ENCODE measurements around the gene GPI.
"Not testable (repeated sequence)": the region's sequence is repeated elsewhere in the genome, so short reads cannot be mapped to it uniquely, and the experiment has no call there.

Gene GPI

DNA sequence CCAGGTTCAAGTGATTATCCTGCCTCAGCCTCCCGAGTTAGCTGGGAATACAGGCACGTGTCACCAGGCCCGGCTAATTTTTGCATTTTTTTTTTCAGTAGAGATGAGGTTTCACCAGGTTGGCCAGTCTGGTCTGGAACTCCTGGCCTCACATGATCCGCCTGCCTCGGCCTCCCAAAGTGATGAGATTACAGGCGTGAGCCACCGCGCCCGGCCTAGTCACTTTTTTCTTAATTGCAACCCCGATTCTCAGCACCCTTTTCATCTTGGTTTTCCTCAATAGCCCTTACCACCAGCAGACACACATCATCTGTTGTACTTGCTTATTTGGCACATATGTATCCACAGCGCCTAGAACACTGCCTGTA is 550 bp upstream of the GPI start:
- peak overlapping the region; percentile 84 to 100 (median 95) for H3K4me3 ChIP-seq
- H3K27ac ChIP-seq: peak overlapping the region in 16 of 21 experiments; percentile 44 to 96 (median 88)

DNA sequence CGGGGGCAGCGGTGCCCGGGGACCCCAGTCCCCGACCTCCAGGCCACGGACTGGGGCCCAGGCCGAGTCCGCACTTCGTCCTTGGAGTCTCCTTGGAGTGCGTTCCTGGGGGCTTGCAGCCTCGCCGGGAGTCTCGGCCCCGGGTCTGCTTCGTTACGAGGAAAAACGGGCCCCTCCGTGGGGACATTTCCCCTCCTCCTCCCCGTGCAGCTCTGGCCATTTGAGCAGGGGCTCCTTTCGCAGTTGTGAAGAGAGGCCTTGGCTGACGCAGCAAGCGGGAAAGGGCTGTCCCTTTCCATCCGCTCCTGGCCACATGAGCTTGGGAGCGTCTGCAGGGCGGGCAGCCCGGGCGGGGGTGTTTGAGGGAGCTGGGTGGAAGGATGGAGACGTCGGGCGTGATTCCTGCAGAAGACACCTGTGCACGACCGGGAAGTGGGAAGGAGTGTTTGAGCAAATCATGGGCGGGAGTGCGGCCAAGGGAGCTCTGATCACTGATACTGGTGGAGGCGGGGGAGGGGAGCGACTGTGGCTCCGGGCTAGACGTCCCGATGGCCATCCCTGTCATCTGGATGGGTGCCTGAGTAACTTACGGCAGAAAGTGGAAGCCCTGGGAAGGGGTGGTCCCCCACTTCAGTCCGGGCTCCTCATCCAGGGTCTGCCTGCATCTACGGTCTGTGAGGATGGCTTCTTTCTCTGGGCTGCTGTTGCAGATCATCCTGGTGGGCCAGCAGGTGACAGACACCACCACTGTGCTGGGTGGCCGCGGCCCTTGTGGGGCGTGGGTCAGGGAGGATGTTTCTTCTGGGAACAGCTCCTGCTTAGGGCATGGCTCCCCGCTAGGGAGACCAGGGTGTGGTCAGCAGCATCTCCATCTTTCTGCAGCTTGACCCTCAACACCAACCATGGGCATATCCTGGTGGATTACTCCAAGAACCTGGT is 736 bp downstream of the GPI start:
- Histone ChIP-seq H3K27ac (peak overlapping the region; percentile 66 to 96 (median 88)), H3K4me3 (peak overlapping the region; percentile 84 to 100 (median 95))

DNA sequence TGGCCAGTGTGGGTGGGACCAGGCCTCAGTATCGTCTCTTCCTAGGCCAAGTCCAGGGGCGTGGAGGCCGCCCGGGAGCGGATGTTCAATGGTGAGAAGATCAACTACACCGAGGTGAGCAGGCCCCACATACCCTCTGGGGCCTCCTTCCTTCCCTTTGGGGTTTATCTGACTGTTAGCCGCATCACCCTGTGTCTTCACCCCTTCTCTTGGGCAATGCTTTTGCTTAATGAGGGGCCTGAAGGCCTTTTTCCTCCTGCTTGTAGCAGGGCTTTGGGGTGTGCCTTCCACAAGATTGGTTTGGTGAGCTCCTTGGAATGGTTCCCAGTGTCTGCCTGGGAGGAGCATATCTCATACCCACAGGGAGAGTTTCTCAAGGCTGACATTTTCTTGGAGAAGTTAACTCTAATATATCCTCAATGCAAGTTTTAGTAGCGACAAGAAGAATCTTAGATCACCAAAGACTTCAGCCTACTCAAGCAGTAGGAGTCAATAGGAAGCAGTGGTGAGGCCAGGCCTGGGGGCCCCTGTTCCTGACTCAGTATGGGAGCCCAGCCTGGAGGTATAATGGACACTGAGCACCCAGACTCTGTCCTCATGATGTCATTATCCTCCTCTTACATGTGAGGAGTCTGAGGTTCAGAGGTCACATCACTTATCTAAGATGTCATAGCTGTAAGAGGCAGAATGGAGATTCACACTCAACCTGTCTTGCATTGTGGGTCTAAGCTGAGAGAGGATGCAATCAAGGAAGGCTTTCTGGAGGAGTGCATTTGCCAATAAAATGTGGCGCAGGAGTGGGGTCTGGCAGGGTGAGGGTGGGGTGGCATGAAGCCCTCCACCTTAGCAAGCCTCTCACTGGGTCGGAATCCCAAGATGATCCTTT is 2.0 kb downstream of the GPI start:
- peak overlapping the region in 7 of 21 experiments; percentile 5 to 94 (median 86) for H3K27ac ChIP-seq

DNA sequence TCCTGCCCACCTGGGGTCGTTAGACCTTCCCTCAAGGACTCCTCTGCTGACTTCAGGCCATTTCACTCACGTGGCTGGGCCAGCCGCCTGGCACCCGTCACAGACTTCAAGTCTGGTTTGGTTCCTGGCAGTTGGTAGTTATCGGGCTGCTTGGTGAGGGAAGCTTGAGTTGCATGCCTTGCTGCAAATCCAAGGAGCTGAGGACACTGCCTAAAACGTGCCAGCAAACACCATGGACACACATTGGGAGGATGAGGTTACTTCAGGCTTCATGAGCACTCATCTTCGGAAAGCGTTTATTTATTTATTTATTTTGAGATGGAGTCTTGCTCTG is 2.6 kb downstream of the GPI start:
- Histone ChIP-seq H3K4me3 (no peak overlapping the region), H3K27ac (peak overlapping the region in 1 of 21 experiments; percentile 4)

More for the DNA sequence above, 2.0 kb downstream of the GPI start:
- peak overlapping the region in 5 of 7 experiments; percentile 84 to 100 (median 96) for H3K4me3 ChIP-seq

DNA sequence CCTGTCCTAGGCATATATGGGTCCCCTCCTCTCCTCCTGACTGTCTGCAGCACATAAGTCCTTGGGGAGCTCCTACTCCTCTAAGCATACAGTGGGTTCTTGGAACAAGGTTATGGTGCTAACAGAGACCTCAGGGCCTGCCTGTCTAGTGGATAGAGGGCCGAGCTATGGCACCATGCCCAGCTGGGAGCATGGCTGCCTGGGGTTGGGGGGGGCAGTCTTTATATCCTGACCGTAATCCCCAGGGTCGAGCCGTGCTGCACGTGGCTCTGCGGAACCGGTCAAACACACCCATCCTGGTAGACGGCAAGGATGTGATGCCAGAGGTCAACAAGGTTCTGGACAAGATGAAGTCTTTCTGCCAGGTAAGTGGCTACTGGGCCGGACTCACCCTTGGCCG is 3.3 kb downstream of the GPI start:
- no peak overlapping the region for H3K27ac ChIP-seq
- no peak overlapping the region for H3K4me3 ChIP-seq

DNA sequence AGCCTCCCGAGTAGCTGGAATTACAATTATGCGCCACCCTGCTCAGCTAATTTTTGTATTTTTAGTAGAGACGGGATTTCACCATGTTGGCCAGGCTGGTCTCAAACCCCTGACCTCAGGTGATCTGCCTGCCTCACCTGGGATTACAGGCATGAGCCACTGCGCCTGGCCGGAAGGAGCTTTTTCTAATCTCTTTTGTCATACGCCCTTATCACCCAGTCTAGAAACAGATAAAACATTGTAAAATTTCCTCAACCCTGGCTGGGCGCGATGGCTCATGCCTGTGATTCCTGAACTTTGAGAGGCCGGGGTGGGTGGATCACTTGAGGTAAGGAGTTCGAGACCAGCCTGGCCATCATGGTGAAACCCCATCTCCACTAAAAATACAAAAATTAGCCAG is 4.2 kb downstream of the GPI start:
- not testable (repeated sequence) for H3K27ac ChIP-seq, H3K4me3 ChIP-seq

DNA sequence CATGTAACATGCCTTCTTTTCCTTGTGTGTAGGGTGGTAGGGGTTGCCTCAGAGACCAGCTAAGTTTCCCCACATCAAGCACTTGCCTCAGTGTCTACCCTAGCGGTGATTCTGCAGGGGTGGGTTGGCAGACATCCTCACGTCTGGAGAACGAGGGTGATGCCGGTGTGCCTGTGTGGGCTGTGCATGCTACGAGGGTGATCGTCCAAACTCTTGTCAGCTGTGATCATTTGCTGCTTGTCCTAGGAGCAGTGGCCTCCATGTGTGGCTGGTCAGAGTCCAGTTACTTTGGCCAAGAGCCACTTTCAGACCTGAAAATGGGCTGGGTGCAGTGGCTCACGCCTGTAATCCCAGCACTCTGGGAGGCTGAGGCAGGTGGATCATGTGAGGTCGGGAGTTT is 5.1 kb downstream of the GPI start:
- Histone ChIP-seq H3K27ac (no peak overlapping the region), H3K4me3 (no peak overlapping the region)

DNA sequence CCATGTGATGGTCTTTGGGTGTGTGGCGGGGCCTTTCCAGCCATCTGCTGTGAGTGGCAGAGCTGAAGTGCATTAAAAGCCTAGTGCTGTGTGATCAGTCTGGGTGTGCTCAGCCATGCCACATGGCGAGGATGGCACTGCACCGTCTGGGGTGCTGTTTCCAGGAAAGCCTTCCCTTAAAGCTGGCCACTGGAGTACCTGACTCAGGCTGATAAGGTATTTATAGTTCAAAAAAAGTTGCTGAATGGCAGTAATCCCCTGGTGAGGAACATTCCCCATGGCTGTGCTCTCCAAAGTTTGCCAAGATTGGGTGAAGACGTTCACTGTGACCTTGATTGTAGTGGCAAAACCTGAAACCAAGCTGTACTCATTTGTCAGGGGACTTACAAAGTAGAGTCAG is 6.0 kb downstream of the GPI start:
- H3K4me3 ChIP-seq: no peak overlapping the region
- H3K27ac ChIP-seq: no peak overlapping the region

DNA sequence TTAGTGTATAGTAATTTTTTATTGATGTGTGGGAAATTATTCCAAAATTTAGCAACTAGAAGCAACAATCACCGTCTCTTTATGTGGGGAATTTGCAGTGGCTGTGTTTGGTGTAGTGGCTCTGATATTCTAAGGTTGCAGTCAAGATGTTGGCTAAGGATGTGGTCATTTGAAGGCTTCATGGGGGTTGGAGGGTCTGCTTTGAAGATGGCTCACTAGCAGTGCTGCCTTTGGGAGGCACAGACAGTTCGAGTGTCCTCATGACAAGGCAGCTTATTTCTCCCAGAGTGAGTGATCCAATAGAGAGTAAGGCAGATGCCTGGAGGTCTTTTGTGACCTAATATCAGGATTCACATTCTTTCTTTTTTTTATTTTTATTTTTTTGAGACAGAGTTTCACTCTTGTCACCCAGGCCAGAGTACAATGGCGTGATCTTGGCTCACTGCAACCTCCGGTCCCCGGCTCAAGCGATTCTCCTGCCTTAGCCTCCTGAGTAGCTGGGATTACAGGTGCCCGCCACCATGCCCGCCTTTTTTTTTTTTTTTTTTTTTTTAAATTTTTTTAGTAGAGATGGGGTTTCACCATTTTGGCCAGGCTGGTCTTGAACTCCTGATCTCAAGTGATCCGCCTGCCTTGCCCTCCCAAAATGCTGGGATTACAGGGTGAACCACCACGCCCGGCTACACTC is 8.7 kb downstream of the GPI start:
- no peak overlapping the region for H3K27ac ChIP-seq

DNA sequence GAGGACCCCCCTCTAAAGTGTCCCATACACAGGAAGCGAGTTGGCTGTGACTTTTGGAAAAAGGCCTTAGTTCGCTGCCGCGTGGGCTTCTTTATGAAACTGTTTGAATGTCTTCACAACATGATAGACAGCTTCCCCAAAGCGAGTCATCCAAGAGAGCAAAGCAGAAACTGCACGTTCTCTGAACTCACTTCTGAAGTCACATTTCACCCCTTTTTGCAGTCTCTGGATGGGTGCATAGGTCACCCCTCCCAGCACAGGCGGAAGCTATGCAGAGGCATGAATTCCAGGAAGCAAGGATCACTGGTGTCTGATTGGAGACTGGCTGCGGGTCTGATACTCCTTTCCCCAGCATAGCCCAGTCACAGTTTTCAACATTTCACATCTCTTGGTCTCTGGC is 10.6 kb downstream of the GPI start:
- Histone ChIP-seq H3K4me3 (no peak overlapping the region), H3K27ac (no peak overlapping the region)

More for the DNA sequence above, 8.7 kb downstream of the GPI start:
- H3K4me3 ChIP-seq: no peak overlapping the region

DNA sequence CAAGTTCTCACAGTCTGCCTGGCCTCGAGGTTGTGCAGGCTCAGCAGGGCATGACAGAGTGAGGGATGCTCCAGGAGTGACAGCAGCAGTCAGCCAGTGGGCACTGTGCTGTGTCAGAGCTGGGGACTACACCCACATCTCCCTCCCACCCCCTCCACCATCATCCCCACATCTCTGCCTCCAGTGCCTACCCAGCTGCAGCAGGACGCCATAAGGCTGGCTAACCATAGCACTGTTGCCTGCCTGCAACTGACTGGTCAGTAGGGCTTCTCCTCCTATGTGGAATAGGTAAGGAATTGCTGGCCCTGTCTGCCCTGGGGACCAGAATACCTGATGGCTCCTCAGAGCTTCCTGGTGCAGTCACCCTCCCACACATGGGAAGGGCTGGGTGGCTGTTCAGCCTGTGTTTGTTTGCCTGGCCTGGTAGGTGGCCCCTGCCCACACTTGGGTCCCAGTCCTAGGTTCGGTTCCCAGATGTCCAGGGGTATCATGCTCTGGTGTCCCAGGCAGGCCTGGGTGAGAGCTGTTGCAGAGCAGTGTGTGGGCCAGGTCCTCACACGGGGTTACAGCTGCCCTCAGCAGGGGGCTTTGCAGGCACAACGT is 15.7 kb downstream of the GPI start:
- H3K27ac ChIP-seq: no peak overlapping the region
- H3K4me3 ChIP-seq: no peak overlapping the region

DNA sequence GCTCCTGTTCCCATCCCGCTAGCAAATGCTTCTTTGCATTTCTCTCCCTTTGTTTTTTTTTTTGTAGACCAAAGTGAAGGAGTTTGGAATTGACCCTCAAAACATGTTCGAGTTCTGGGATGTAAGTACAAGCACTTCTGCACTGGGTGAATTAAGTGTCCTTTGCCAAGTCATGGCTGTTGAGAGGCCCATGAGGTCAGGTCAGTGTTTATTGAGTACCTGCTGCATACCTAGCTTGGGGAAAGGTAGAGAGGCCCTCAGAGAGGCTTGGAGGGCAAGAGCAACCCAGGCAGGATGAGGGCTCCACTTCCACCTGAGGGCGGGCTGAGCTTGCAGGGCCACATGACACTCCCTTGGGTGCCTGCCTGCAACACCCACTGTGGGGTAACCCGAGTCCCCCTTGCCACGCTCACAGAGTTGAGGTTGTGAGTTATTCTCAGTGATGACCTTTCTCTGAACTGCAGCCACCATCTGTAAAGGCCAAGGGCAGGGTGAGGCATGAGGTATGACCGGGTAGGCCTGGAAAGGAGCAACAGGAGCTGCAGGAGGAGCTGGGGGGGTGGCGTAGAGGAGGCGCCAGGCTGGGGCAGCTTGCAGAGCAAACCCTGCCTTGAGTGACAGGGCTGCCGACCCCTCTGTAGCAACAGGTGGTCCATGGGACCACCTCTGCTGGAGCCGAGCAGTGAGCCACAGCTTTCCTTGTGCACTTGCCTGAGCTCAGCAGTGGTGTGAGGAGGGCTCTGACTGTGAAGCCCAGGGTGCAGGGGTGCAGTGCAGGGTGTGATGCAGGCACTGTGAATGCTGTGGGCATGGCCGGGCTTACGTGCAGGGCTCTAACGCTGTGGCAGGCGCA is 16.6 kb downstream of the GPI start:
- Histone ChIP-seq H3K27ac (no peak overlapping the region), H3K4me3 (no peak overlapping the region)

DNA sequence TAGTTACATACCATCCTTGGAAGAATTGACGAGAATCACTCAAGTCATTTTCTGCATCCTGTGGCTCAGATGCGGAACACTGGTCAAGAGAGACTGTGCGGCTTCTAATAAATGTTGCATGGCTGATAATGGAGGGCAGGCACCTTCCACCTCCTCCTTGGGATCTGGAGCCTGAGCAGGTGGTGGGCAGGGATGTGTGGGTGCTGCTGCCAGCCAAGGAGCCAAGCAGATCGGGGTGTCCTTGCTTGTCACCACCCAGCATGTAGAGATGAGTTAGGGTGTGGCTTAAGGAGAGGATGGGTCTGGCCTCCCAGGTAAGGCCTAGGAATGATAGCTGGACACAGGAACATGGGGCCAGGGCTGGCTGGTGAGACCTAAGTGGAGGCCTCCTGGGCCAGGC is 17.5 kb downstream of the GPI start:
- H3K27ac ChIP-seq: no peak overlapping the region
- no peak overlapping the region for H3K4me3 ChIP-seq

DNA sequence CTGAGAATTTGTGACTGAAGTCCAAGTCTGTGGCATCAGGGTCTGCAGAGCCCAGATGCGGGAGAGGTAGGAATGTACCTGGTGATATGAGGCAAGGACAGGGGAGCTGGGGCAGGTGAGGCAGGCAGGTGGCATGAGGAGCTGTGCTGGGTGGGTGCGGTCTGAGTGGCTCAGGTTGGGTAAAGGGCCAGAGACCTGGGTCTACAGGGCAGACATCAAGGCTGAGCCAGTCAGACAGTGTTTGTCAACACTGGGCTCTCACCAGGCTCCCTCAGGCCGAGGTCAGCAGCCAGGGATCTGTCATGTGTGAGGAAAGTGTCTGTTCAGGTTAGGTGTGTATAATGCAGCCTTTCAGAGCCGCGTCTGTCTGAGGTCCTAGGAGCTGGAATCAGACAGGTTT is 18.6 kb downstream of the GPI start:
- Histone ChIP-seq H3K4me3 (no peak overlapping the region), H3K27ac (no peak overlapping the region)

DNA sequence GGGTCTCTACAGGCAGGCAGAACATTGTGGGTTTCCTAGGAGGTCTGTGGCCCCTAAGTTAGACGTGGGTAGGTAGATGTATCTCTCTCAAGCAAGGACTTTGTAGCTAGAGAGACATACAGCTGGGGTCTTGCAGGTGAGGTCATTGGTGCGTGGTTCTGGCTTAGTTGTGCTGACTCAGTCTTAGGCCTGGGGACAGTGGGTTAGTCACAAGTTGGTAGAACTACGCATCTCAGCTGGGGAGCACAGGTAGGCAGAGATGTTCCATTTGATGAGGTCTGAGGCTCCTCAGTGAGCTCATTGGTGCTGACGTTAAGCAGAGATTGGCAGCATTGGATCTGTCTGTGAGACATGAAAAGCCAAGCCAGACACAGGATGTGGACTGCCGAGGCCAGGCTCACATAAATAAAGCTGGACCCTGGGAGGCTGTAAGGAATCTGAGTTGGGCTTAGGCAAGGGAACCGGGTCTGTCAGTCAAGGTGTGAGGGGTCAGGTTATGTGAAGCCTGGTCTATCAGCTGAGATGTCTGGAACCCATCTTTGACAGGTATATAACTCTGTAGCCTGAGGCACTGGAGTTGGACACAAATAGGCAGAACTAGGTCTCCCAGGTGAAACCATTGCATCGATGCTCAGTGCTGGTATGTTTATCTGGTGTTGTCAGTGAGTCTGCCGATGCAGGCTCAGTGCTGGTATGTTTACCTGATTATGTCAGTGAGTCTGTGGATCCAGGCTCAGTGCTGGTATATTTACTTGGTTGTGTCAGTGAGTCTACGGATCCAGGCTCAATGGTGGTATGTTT is 21.8 kb downstream of the GPI start:
- H3K4me3 ChIP-seq: no peak overlapping the region
- H3K27ac ChIP-seq: no peak overlapping the region

DNA sequence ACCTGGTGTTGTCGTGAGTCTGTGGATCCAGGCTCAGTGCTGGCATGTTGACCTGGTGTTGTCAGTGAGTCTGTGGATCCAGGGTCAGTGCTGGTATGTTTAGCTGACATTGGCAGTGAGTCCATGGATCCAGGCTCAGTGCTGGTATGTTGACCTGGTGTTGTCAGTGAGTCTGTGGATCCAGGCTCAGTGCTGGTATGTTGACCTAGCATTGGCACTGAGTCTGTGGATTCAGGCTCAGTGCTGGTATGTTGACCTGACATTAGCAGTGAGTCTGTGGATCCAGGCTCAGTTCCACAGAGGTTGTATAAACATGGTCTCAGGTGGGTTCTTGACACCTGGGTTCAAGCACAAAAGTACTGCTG is 22.4 kb downstream of the GPI start:
- Histone ChIP-seq H3K4me3 (no peak overlapping the region), H3K27ac (no peak overlapping the region)

DNA sequence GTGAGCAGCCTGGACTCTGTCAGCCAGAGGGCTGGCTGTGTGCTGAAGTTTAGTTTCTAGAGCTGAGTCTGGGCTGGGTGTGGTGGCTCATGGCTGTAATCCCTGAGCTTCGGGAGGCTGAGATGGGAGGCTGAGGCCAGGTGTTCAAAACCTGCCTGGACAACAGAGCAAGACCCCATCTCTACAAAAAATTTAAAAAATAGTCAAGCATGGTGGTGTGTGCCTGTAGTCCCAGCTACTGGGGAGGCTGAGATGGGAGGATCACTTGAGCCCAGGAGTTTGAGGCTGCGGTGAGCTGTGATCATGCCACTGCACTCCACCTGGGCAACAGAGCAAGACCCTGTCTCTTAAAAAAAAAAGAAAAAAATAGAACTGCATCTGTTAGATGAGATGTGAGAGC is 23.7 kb downstream of the GPI start:
- not testable (repeated sequence) for H3K4me3 ChIP-seq, H3K27ac ChIP-seq

DNA sequence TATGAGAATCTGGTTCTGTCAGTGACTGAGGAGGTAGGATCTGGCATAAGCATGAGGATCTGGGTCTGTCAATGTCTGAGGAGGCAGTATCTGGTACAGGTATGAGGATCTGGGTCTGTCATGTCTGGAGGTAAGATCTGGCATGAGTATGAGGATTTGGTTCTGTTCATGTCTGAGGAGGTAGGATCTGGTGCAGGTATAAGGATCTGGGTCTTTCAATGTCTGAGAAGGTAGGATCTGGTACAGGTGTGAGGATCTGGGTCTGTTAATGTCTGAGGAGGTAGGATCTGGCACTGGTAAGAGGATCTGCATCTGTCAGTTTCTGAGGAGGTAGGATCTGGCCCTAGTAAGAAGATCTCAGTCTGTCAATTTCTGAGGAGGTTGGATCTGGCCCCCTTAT is 26.8 kb downstream of the GPI start:
- H3K27ac ChIP-seq: no peak overlapping the region
- H3K4me3 ChIP-seq: no peak overlapping the region
